WTC11 (cell line): Measurements from ENCODE around the gene AIG1. TPM values are rescaled to one million over a fixed set of nuclear protein-coding genes. Genes with fewer than 3 reads are reported as not detected.

Source experiments
- ATAC-seq: fragments of 200-7000 bp; cut with Tn5 transposase; 2 replicates; pipeline ENCODE4 v1.10.0; 2021; ENCODE audit warnings: mild to moderate bottlenecking, moderate library complexity
- CTCF ChIA-PET: fragments of 300-600 bp; sonication (Branson Sonifier 250); formaldehyde crosslinking; loops from one replicate; lab custom pipeline; 2021; ENCODE audit warnings: antibody characterized with exemption; lab: Charles Lee
- POLR2A ChIA-PET: fragments of 350-600 bp; sonication (Branson Sonifier 250); formaldehyde crosslinking; loops from one replicate; lab custom pipeline; 2021; ENCODE audit warnings: antibody characterized with exemption; lab: Charles Lee
- DNase-seq: peaks from one replicate; pipeline ENCODE4 v3.0.0; 2021; ENCODE audit warnings: low spot score
- H3K27ac Mint-ChIP-seq: 2 replicates; pipeline ENCODE4 v1.8.0; 2021; ENCODE audit warnings: mixed read lengths
- H3K27me3 Mint-ChIP-seq: 2 replicates; pipeline ENCODE4 v1.8.0; 2021; ENCODE audit warnings: low read depth, mild to moderate bottlenecking, moderate library complexity, mixed read lengths
- H3K36me3 Mint-ChIP-seq: 2 replicates; pipeline ENCODE4 v1.8.0; 2021; ENCODE audit warnings: mixed read lengths
- H3K4me1 Mint-ChIP-seq: 2 replicates; pipeline ENCODE4 v1.8.0; 2022; ENCODE audit warnings: mixed read lengths
- H3K4me3 Mint-ChIP-seq: 2 replicates; pipeline ENCODE4 v1.8.0; 2021; ENCODE audit warnings: mild to moderate bottlenecking, moderate library complexity, mixed read lengths
- H3K9me3 Mint-ChIP-seq: 2 replicates; pipeline ENCODE4 v1.8.0; 2021; ENCODE audit warnings: mixed read lengths
- CBFB ChIP-seq: sonication (generic); formaldehyde crosslinking; IDR thresholded peaks from 2 replicates; pipeline ENCODE4 v1.8.1; 2022; ENCODE audit warnings: mild to moderate bottlenecking, low read depth, missing genetic modification reagents
- E2F4 ChIP-seq: sonication (generic); formaldehyde crosslinking; IDR thresholded peaks from 2 replicates; pipeline ENCODE4 v1.8.1; 2022; ENCODE audit warnings: low read depth, mild to moderate bottlenecking, moderate library complexity, missing genetic modification reagents, borderline replicate concordance
- ESRRA ChIP-seq: sonication (generic); formaldehyde crosslinking; IDR thresholded peaks from 2 replicates; pipeline ENCODE4 v1.8.1; 2022; ENCODE audit warnings: mild to moderate bottlenecking, missing genetic modification reagents, borderline replicate concordance
- ETV6 ChIP-seq: sonication (generic); formaldehyde crosslinking; IDR thresholded peaks from 2 replicates; pipeline ENCODE4 v1.8.1; 2022; ENCODE audit warnings: mild to moderate bottlenecking, missing genetic modification reagents
- FOXJ3 ChIP-seq: sonication (generic); formaldehyde crosslinking; IDR thresholded peaks from 2 replicates; pipeline ENCODE4 v1.9.0; 2021; ENCODE audit warnings: missing genetic modification reagents, mild to moderate bottlenecking, borderline replicate concordance
- FOXP1 ChIP-seq: sonication (generic); formaldehyde crosslinking; IDR thresholded peaks from 2 replicates; pipeline ENCODE4 v1.8.0; 2022; ENCODE audit warnings: missing genetic modification reagents, mild to moderate bottlenecking, moderate library complexity, borderline replicate concordance
- IRF2 ChIP-seq: sonication (generic); formaldehyde crosslinking; IDR thresholded peaks from 2 replicates; pipeline ENCODE4 v1.8.0; 2022; ENCODE audit warnings: low read depth, missing genetic modification reagents, borderline replicate concordance
- MYBL2 ChIP-seq: sonication (generic); formaldehyde crosslinking; IDR thresholded peaks from 2 replicates; pipeline ENCODE4 v1.8.1; 2023; ENCODE audit warnings: mild to moderate bottlenecking, moderate library complexity, missing genetic modification reagents
- NFE2L1 ChIP-seq: sonication (generic); formaldehyde crosslinking; IDR thresholded peaks from 2 replicates; pipeline ENCODE4 v1.8.1; 2023; ENCODE audit warnings: missing genetic modification reagents
- NR1H2 ChIP-seq: sonication (generic); formaldehyde crosslinking; IDR thresholded peaks from 2 replicates; pipeline ENCODE4 v1.9.0; 2021; ENCODE audit warnings: mild to moderate bottlenecking, moderate library complexity, missing genetic modification reagents
- SMAD3 ChIP-seq: sonication (generic); formaldehyde crosslinking; IDR thresholded peaks from 2 replicates; pipeline ENCODE4 v1.8.0; 2022; ENCODE audit warnings: missing genetic modification reagents, mild to moderate bottlenecking, borderline replicate concordance
- ZBTB21 ChIP-seq: sonication (generic); formaldehyde crosslinking; IDR thresholded peaks from 2 replicates; pipeline ENCODE4 v1.8.1; 2023; ENCODE audit warnings: mild to moderate bottlenecking, missing genetic modification reagents, borderline replicate concordance
- ZBTB43 ChIP-seq: sonication (generic); formaldehyde crosslinking; IDR thresholded peaks from 2 replicates; pipeline ENCODE4 v1.8.1; 2023; ENCODE audit warnings: mild to moderate bottlenecking, missing genetic modification reagents
- ZMAT4 ChIP-seq: fragments of 250-450 bp; sonication (Bioruptor Pico); IDR thresholded peaks from 2 replicates; pipeline ENCODE4 v1.9.0; 2021; ENCODE audit warnings: mild to moderate bottlenecking
- ZNF396 ChIP-seq: fragments of 250-450 bp; sonication (Bioruptor Pico); IDR thresholded peaks from 2 replicates; pipeline ENCODE4 v1.8.0; 2021; ENCODE audit warnings: mild to moderate bottlenecking, moderate library complexity, borderline replicate concordance
- ZNF416 ChIP-seq: fragments of 250-450 bp; sonication (Bioruptor Pico); IDR thresholded peaks from 2 replicates; pipeline ENCODE4 v1.9.0; 2021; ENCODE audit warnings: mild to moderate bottlenecking, inconsistent platforms
- ZNF423 ChIP-seq: fragments of 250-450 bp; sonication (Bioruptor Pico); IDR thresholded peaks from 2 replicates; pipeline ENCODE4 v2.1.2; 2022; ENCODE audit warnings: mild to moderate bottlenecking, moderate library complexity
- ZNF512 ChIP-seq: sonication (generic); formaldehyde crosslinking; IDR thresholded peaks from 2 replicates; pipeline ENCODE4 v1.8.1; 2022; ENCODE audit warnings: missing genetic modification reagents, borderline replicate concordance
- total RNA-seq: library from RNA; stranded (reverse); gene quantifications from 3 replicates; pipeline ENCODE4 v1.2.3, GENCODE V29; 2021

AIG1 gene
- total RNA-seq, 1 experiment from 2014 or later: 38.8 TPM

- TF ChIP-seq ZBTB43 (CRISPR knock-in tag): no peak
- TF ChIP-seq ZNF512 (CRISPR knock-in tag): no peak
- TF ChIP-seq CBFB: no peak
- TF ChIP-seq, all 79 proteins: peak for 0
Measured at GRCh38 chr6:143224516-143224915, 163.8 kb downstream of the AIG1 start (continued).

- POLR2A ChIA-PET: no interaction called here
- H3K36me3 Mint-ChIP-seq: no peaks in the 10 kb centered on the region
- H3K9me3 Mint-ChIP-seq: no peaks in the 10 kb centered on the region
- H3K27me3 Mint-ChIP-seq: no peaks in the 10 kb centered on the region
- no peak overlapping the region for H3K27ac Mint-ChIP-seq
- ATAC-seq: no peak
- no peak overlapping the region for H3K4me3 Mint-ChIP-seq
- peaks cover 17% of the 10 kb centered on the region for H3K4me1 Mint-ChIP-seq
- TF ChIP-seq FOXJ3 (CRISPR knock-in tag) (no peak), ZNF512 (CRISPR knock-in tag) (no peak), NFE2L1 (CRISPR knock-in tag) (no peak), ZBTB43 (CRISPR knock-in tag) (no peak), ZBTB21 (no peak), NR1H2 (CRISPR knock-in tag) (no peak), ZMAT4 (CRISPR knock-in tag) (no peak), ZNF396 (CRISPR knock-in tag) (no peak), ETV6 (CRISPR knock-in tag) (no peak), FOXP1 (CRISPR knock-in tag) (no peak), ESRRA (CRISPR knock-in tag) (no peak), IRF2 (CRISPR knock-in tag) (no peak), SMAD3 (CRISPR knock-in tag) (no peak), ZNF423 (no peak), ZNF416 (CRISPR knock-in tag) (no peak), E2F4 (CRISPR knock-in tag) (no peak), MYBL2 (CRISPR knock-in tag) (no peak)
- TF ChIP-seq, all 79 proteins: peak for 0
- DNase-seq: no peak
- CTCF ChIA-PET: no interaction called here
Measured at GRCh38 chr6:143225929-143226328, 165.2 kb downstream of the AIG1 start.
